Activated T-helper 9 cell treated with anti-CD3 and anti-CD28 coated beads, Interleukin-2, amount 50 U/mL, for 16 hours (primary cell): ENCODE measurements around the gene TRPM3.
"Not testable (repeated sequence)": the region's sequence is repeated elsewhere in the genome, so short reads cannot be mapped to it uniquely, and the experiment has no call there.

Source experiments
- DNase-seq: peaks from one replicate; pipeline ENCODE4 v3.0.0-alpha.2; 2020; ENCODE audit warnings: low read depth

TRPM3 gene

GRCh38 chr9:70654144-70654543 lies 467.3 kb downstream of the TRPM3 start:
- no peak for DNase-seq

GRCh38 chr9:70644627-70645026 lies 476.8 kb downstream of the TRPM3 start:
- DNase-seq = not testable (repeated sequence)

GRCh38 chr9:70642341-70642740 lies 479.1 kb downstream of the TRPM3 start:
- no peak for DNase-seq

DNA sequence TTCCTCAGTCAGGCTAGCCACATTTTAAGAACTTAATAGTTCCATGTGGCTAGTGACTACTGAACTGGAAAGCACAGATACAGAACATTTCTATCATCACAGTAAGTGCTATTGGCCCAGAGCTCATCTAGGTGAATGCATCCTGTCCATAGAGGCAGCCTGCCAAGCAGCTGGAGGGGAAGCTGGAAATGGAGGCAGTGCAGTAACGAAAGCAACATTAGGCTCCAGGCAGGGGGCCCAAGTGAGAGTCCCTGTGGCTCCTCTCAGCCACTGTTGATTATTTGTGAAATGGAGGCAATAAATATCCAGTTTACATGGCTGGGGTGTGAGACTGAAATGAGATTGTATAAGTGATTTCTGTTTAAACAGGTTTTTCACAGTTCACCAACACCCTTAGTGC lies 479.8 kb downstream of the TRPM3 start:
- DNase-seq = no peak

- no peak for DNase-seq
These were observed 480.4 kb downstream of the TRPM3 start for GRCh38 chr9:70641031-70641430.

- DNase-seq = no peak
These were observed 481.3 kb downstream of the TRPM3 start for GRCh38 chr9:70639853-70640814.

DNA sequence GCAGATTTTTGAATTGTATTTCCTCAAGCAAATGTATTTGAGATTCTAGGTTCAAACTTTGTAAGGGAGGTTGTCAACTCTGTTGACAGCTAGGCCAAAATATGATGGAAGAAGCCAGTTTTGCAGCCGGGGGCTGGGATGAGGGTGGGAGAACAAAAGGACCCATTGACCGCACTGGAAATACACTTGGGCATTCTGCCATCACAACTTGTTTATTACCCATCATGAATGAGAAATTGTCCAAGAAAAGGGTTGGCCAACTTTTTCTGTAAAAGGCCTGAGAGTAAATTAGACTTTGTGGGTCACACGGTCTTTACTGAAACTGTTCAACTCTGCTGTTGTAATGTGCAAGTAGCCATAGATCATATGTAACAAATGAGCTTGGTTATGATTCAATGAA lies 485.6 kb downstream of the TRPM3 start:
- no peak for DNase-seq

DNA sequence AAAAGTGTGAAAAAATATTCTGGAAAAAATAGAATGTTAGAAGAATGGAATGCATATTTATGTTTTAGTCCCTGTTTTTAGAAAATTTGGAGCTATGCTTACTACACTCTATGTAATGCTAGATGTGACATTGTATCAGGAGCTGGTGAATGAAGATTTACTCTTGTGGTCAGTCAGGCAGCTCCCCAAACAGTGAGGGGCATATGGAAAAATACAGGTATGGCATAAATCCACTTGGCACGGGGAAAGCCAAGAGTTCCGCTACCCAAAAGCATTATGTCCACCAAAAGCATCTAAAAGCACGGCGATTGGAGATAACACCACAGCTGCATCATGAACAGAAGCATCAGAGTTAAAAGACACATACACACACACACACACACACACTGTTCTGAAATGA lies 486.7 kb downstream of the TRPM3 start:
- no peak for DNase-seq

GRCh38 chr9:70630971-70631370 lies 490.4 kb downstream of the TRPM3 start:
- DNase-seq = no peak

GRCh38 chr9:70629080-70629685 lies 492.2 kb downstream of the TRPM3 start:
- not testable (repeated sequence) for DNase-seq

GRCh38 chr9:70625078-70625477 lies 496.3 kb downstream of the TRPM3 start:
- no peak for DNase-seq

- no peak for DNase-seq
These were observed 502.6 kb downstream of the TRPM3 start for GRCh38 chr9:70618784-70619183.

GRCh38 chr9:70617033-70617828 lies 504.2 kb downstream of the TRPM3 start:
- no peak for DNase-seq

DNA sequence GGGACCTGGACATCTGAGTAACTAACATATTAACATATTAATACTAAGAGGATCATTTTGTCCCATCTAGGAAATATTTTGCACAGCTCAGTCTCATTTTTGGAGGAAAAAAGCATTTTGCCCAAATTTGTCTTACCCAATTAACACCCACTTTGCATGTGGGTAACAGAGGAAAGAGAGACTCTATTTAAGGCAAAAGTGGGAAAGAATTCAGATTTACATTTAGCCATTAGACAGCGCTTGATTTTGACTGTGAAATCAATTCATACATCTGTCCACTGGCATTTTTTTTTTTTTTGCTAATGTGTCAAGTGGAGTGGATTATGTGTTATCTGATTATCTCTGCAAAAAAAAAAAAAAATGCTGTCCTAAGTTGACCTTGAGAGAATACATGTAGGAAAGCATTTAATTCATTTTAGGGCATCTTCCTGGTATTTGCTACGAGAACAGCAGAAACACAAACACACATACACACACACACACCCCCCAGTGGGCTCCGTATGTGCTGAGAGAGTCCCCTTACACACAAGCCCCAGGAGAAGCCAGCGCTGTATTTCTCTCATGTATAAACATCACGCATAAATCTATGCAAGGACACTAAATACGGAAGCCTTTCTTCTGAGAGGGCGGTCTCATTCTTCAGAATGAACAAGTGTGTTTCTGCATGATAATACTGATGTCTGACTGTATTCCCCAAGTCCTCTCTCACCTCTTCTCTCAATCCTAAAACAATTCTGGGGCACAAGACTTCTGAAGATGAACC lies 505.0 kb downstream of the TRPM3 start:
- no peak for DNase-seq

- no peak for DNase-seq
These were observed 505.8 kb downstream of the TRPM3 start for GRCh38 chr9:70615464-70616138.

GRCh38 chr9:70614786-70615463 lies 506.5 kb downstream of the TRPM3 start:
- no peak for DNase-seq

DNA sequence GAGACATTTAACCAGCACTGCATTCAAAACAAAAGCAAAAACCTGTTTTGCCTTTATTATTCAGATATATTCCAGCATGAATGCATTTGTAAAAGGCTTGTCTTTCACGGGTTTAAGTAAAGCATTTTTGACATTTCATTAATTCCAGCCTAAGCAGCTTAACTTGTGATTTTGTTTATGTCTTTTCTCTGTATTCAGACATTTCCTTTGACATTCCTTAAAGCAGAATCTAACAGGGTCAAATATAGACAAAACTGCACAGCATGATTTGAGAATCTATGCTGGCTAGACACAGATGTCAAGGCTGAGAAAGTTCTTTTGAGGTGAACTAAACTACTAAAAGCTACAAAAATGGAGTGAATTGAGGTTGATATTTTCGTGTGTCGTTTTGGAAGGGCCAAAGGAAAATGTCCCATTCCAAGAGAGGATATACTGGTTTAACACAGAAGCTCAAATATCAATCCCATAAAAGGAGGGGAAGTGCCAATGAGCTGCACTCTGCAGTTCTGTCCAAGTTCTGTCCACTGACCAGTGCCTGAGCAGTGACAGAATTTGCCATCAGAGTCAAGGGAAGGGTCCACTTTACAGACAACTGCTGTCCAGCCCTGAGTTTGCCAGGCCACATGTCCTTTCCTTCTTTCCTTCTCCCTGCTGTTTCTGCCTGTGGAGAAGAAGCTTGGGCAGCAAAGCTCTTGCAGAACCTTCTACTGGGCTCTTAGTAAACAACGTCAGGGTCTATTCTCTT lies 508.2 kb downstream of the TRPM3 start:
- no peak for DNase-seq

DNA sequence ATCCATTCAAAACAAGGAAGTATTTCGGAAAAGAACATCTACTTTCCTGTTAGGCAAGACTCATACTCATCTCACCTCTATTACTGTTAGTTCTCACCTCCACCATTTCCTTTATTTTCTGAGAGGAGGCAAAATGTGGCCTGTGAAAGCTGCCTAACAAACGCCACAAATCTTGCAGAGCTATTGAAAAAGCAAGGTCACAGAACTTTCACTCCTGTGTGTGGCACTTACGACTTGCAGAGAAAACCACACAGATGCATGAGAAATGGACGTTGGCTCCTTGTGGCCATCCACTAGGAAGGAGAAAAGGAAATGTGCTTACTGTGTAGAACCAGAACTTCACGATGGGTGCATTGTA lies 511.2 kb downstream of the TRPM3 start:
- no peak for DNase-seq

- DNase-seq = no peak
These were observed 511.7 kb downstream of the TRPM3 start for GRCh38 chr9:70609542-70610286.
